ENCODE data around the gene GSG1L.

- TF ChIP-seq CTCF (conservative IDR thresholded peaks at IDR 0.05) (no peak), ZFX (IDR thresholded peaks at IDR 0.05) (no peak)
These were observed 135.0 kb downstream of the GSG1L start for GRCh38 chr16:27928542-27928941.

Data from C4-2B (cell line).